OCI-LY1 (cell line): ENCODE measurements around the gene SLC15A4.

Experiments used
- H2AFZ ChIP-seq: fragments of 200-600 bp; sonication (generic), shearing (Covaris generic); 2 replicates; pipeline ENCODE4 v1.6.0; 2014; ENCODE audit warnings: antibody characterized with exemption, mild to moderate bottlenecking, low read length
- H3F3A ChIP-seq: fragments of 200-600 bp; sonication (generic), shearing (Covaris generic); 2 replicates; pipeline ENCODE4 v1.6.0; 2014; ENCODE audit warnings: mild to moderate bottlenecking, antibody characterized with exemption, low read length, moderate library complexity; ENCODE audit not compliant: insufficient read depth
- H3K27ac ChIP-seq: fragments of 200-600 bp; sonication (generic); 2 replicates; pipeline ENCODE4 v1.5.1; 2014; ENCODE audit warnings: low read length, mixed run types, mild to moderate bottlenecking, low read depth; ENCODE audit not compliant: poor library complexity, severe bottlenecking
- H3K27me3 ChIP-seq: fragments of 200-600 bp; sonication (generic); 2 replicates; pipeline ENCODE4 v1.6.0; 2014; ENCODE audit warnings: antibody characterized with exemption, mild to moderate bottlenecking, low read length, moderate library complexity; ENCODE audit not compliant: insufficient read depth
- H3K36me3 ChIP-seq: fragments of 200-600 bp; sonication (generic); 2 replicates; pipeline ENCODE4 v1.6.1; 2014; ENCODE audit warnings: mild to moderate bottlenecking, antibody characterized with exemption, low read length, moderate library complexity, mixed read lengths; ENCODE audit not compliant: insufficient read depth
- H3K4me1 ChIP-seq: fragments of 200-600 bp; sonication (generic); 2 replicates; pipeline ENCODE4 v1.5.1; 2014; ENCODE audit warnings: mild to moderate bottlenecking, low read length, moderate library complexity; ENCODE audit not compliant: insufficient read depth, severe bottlenecking
- H3K4me2 ChIP-seq: fragments of 200-600 bp; sonication (generic), shearing (Covaris generic); 2 replicates; pipeline ENCODE4 v1.6.1; 2014; ENCODE audit warnings: low read length
- H3K4me3 ChIP-seq: fragments of 200-600 bp; sonication (generic); 2 replicates; pipeline ENCODE4 v1.5.1; 2014; ENCODE audit warnings: low read length, low read depth, mild to moderate bottlenecking, mixed read lengths; ENCODE audit not compliant: poor library complexity, severe bottlenecking
- H3K79me2 ChIP-seq: fragments of 200-600 bp; shearing (Covaris generic); 2 replicates; pipeline ENCODE4 v1.6.1; 2016; ENCODE audit warnings: mixed run types, low read length, mixed read lengths; ENCODE audit not compliant: insufficient read depth
- H3K9ac ChIP-seq: fragments of 200-600 bp; sonication (generic), shearing (Covaris generic); 2 replicates; pipeline ENCODE4 v1.6.1; 2014; ENCODE audit warnings: mild to moderate bottlenecking, low read length, mixed read lengths
- H3K9me2 ChIP-seq: fragments of 200-600 bp; sonication (generic), shearing (Covaris generic); 2 replicates; pipeline ENCODE4 v1.6.1; 2014; ENCODE audit warnings: low read depth, mild to moderate bottlenecking, low read length, mixed read lengths
- H3K9me3 ChIP-seq: fragments of 200-600 bp; shearing (Covaris generic); 2 replicates; pipeline ENCODE4 v1.6.1; 2014; ENCODE audit warnings: low read length, mixed read lengths
- H4K20me1 ChIP-seq: fragments of 200-600 bp; sonication (generic), shearing (Covaris generic); 2 replicates; pipeline ENCODE4 v1.6.0; 2016; ENCODE audit warnings: mild to moderate bottlenecking, low read length; ENCODE audit not compliant: insufficient read depth
- CTCF ChIP-seq: fragments of 200-600 bp; sonication (generic), shearing (Covaris generic); IDR thresholded peaks from 2 replicates; pipeline ENCODE4 v1.5.1; 2017; ENCODE audit warnings: mild to moderate bottlenecking, antibody characterized with exemption, low read length, moderate library complexity, mixed read lengths
- EZH2 ChIP-seq: fragments of 200-600 bp; sonication (generic), shearing (Covaris generic); IDR thresholded peaks from 2 replicates; pipeline ENCODE4 v1.8.0; 2017; ENCODE audit warnings: borderline replicate concordance, mixed run types, mild to moderate bottlenecking, antibody characterized with exemption, low read length, moderate library complexity, mixed read lengths

The SLC15A4 gene

GRCh38 chr12:128811806-128812205 is 12.0 kb downstream of the SLC15A4 start:
- Histone ChIP-seq H3K9me3 (no peaks in the 10 kb centered on the region), H3F3A (no peaks in the 10 kb centered on the region), H2AFZ (no peak overlapping the region), H3K4me1 (peaks cover 37% of the 10 kb centered on the region), H3K79me2 (peaks cover 32% of the 10 kb centered on the region), H3K4me3 (peak overlapping the region; percentile 33), H3K27ac (peak overlapping the region; percentile 55), H3K9ac (no peak overlapping the region; the same call in 1 of the 2 replicates), H3K4me2 (peak overlapping the region; percentile 57; the same call in 1 of the 2 replicates), H4K20me1 (no peaks in the 10 kb centered on the region), H3K36me3 (peaks cover 66% of the 10 kb centered on the region), H3K9me2 (no peaks in the 10 kb centered on the region), H3K27me3 (no peaks in the 10 kb centered on the region)
- TF ChIP-seq CTCF (no peak), EZH2 (no peak)

- TF ChIP-seq CTCF = no peak
- TF ChIP-seq EZH2 = no peak
- Histone ChIP-seq H3K79me2 (peaks cover 19% of the 10 kb centered on the region), H3K9me3 (no peaks in the 10 kb centered on the region), H3K27me3 (no peaks in the 10 kb centered on the region), H3K27ac (peak overlapping the region; percentile 55), H3K4me2 (peak overlapping the region; percentile 57), H3K9ac (peak overlapping the region; percentile 38; the same call in 1 of the 2 replicates), H3K36me3 (peaks cover 79% of the 10 kb centered on the region), H2AFZ (no peak overlapping the region), H3K9me2 (no peaks in the 10 kb centered on the region), H3F3A (no peaks in the 10 kb centered on the region), H4K20me1 (no peaks in the 10 kb centered on the region), H3K4me1 (peaks cover 24% of the 10 kb centered on the region), H3K4me3 (peak overlapping the region; percentile 33)
Measured at GRCh38 chr12:128810182-128811127, 13.3 kb downstream of the SLC15A4 start.

GRCh38 chr12:128808651-128809050 is 15.1 kb downstream of the SLC15A4 start:
- Histone ChIP-seq H4K20me1 (no peaks in the 10 kb centered on the region), H3K9me2 (no peaks in the 10 kb centered on the region), H3K36me3 (peaks cover 81% of the 10 kb centered on the region), H3K79me2 (peaks cover 13% of the 10 kb centered on the region; the same call in 1 of the 2 replicates), H3K4me2 (no peak overlapping the region), H3K4me3 (no peak overlapping the region), H2AFZ (no peak overlapping the region), H3K9me3 (peaks cover 3% of the 10 kb centered on the region; the same call in 1 of the 2 replicates), H3K27me3 (no peaks in the 10 kb centered on the region), H3K4me1 (peaks cover 24% of the 10 kb centered on the region), H3K27ac (no peak overlapping the region), H3K9ac (no peak overlapping the region), H3F3A (no peaks in the 10 kb centered on the region)
- TF ChIP-seq CTCF (no peak), EZH2 (no peak)
